GM18858 (cell line): ENCODE measurements around the gene MRPL49.
"Not testable (repeated sequence)": the region's sequence is repeated elsewhere in the genome, so short reads cannot be mapped to it uniquely, and the experiment has no call there.

Experiments used
- ATAC-seq: cut with Tn5 transposase; IDR thresholded peaks from one replicate; pipeline ENCODE4 v1.9.1; 2021; ENCODE audit not compliant: unreplicated experiment

The MRPL49 gene

GRCh38 chr11:65132238-65132987 lies 10.3 kb downstream of the MRPL49 start:
- no peak for ATAC-seq

- ATAC-seq: no peak
Observed at GRCh38 chr11:65132988-65133700, 11.0 kb downstream of the MRPL49 start.

DNA sequence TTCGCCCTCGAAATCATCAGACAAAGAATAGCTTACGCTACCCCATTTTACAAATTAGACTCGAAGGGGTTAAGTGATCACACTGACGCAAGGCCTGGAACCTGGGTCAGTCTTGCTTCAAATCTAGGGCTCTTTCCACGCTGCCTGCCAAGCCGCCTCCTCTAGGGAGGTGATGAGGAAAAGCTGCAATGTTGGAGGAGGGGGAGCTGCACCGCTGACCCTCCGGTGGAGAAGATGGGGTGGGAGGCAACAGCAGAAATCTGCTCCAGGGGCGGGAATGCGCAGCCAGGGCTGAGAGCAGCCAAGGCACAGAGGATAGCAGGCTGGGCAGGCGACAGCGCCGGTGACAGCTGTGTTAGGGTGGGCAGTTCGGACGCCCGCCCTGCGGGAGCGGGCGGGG lies 11.6 kb downstream of the MRPL49 start:
- no peak for ATAC-seq

DNA sequence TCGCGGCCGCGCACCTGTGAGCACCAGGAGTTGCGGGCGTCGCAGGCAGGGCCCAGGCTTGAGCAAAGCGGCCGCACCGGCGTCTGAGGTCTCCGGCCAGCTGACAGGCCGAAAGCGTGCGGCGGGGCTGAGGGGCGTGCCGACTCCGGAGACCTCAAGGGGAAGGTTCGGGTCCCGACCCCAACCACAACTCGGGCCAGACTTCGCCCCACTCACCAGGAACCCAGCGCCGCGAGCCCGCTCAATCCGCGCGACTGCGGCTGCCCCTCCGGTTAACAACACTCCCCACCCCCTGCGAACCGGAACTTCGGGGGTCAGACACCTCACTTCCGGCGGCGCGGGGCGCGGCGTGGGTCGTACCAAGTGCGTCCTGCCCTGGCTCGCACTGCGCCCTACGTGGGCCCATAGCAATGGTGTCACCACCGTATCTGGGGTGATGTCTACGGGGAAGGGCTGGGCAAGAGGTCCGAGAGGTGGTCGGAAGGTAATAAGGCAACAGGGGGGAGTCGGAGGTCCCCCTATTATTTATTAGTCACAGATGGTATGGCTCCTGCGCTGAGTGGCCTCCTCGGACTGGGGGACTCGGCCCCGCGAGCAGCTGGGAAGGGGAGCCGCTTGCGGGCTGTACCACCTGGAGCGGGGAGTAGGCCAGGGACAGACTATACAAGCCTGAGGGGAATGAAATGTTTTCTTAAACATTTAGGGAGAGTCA lies 12.3 kb downstream of the MRPL49 start, which contains the start of gene SYVN1:
TSS of gene SYVN1 (minus strand) at position 280 of the 712 bp plus-strand sequence. CDS start 918 bp downstream, outside the sequence.
- ATAC-seq: peak; percentile 28

GRCh38 chr11:65134952-65135632 lies 13.0 kb downstream of the MRPL49 start:
- ATAC-seq: peak; percentile 64

GRCh38 chr11:65135633-65136145 lies 13.6 kb downstream of the MRPL49 start:
- no peak for ATAC-seq

GRCh38 chr11:65136515-65137096 lies 14.5 kb downstream of the MRPL49 start:
- no peak for ATAC-seq

- no peak for ATAC-seq
Observed at GRCh38 chr11:65141896-65142494, 19.9 kb downstream of the MRPL49 start.

DNA sequence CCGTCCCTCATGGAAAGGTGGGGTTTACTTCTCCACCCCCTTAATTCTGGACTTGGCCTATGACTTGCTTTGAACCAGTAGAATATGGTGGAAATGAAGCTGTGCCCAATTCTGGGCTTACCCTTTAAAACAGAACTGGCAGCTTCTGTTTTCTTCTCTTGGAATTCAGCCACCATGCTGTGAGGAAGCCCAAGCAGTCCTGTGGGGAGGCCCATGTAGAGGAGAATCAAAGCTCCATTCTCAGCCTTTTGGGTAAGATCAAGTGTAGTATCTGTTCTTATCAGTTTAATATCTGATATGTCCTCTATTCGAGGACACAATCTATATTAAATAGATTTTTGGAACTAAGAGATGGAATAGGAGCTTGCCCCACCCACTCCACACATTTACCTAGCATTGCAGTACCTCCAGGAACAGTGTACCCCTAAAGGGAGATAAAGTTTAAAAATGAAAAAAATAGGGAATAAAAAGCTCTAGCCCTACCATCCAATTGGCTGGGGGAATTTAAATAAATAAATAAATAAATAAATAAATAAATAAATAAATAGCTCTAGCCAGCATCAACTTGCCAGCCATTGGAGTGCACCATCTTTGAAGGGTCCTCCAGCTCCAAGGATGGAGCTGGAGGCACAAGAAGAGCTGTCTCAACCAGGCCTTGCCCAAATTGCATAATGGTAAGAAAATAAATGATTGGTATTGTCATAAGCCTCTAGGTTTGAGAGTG lies 25.4 kb downstream of the MRPL49 start:
- ATAC-seq: no peak

DNA sequence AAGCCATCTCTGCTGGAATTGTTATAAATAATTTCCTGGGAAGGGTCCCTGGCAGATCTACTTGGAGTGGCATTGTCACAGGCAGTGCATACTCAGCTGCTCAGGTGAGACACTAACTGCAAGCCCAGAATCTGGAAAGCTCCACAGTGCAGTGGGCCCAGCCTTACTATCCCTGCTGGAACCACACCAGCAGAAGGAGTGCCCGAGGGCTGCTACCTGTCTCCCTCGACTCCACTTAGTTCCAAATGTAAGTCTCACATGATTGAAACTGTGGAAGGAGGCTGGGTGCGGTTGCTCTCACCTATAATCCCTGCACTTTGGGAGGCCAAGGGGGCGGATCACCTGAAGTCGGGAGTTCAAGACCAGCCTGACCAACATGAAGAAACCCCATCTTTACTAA lies 26.5 kb downstream of the MRPL49 start:
- no peak for ATAC-seq

DNA sequence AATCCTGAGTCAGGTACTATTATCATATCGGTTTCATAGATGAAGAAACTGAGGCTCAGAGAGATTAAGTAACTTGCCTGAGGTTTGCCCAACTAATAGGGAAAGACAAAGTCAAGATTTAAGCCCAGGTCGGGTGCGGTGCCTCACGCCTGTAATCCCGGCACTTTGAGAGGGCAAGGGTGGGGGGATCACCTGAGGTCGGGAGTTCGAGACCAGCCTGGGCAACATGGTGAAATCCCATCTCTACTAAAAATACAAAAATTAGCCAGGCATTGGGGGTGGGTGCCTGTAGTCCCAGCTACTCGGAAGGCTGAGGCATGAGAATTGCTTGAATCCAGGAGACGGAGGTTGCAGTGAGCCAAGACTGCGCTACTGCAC lies 28.0 kb downstream of the MRPL49 start:
- ATAC-seq: not testable (repeated sequence)

DNA sequence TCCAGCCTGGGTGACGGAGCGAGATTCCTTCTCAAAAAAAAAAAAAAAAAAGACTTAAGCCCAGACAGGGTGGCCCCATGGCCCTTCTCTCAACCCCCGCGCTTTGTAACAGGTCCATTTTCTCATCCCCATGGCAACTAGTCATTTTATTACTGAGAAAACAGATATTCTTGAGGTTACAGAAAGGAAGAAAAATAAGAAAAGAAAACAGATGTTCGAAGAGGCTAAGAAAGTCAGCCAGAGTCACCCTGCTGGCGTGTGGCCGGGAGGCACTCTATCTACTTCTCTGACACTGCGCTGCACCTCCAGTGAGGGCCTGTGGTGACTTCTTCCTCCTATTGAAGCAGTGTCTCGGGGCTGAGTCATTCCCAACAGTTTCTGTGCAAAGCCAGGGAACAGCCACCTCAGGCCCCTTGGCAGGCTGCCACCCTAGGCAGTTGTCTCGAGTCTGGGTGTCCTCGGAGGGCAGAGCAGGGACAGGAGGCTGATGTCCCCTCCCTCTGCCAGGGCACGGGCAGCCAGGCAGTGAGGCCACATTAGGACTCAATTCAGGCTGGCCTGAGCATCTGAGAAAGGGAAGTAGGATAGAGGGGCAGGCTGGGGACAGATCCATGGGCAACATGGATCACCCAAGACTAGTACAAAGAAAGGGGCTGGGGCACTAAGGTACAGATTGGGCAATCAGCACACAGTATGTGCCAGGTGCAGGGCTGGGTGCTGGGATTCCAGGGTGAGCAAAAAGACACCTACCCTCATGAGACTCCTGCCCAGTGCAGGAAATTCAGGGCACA lies 28.6 kb downstream of the MRPL49 start:
- ATAC-seq: no peak

- no peak for ATAC-seq
Observed at GRCh38 chr11:65151331-65151899, 29.3 kb downstream of the MRPL49 start.

DNA sequence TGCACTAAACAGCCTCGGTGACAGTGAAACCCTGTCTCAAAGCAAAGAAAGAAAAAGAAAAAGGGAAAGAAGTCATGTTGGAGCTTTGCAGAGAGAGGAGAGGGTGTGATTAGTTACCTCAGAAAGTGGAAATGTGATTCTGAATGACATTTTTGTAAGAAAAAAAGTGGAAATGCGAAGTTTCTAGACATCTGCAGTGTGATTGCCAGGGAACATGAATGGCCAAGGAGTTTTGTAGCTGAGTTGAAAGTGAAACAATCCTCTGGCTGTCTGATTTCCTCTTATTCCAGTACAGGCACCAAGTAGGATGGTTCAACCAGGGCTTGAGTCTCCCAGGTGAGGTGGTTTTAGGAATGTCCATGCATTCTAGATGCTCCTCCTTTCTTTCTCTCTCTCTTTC lies 30.0 kb downstream of the MRPL49 start:
- no peak for ATAC-seq

- ATAC-seq: no peak
Observed at GRCh38 chr11:65156256-65156655, 34.1 kb downstream of the MRPL49 start.

DNA sequence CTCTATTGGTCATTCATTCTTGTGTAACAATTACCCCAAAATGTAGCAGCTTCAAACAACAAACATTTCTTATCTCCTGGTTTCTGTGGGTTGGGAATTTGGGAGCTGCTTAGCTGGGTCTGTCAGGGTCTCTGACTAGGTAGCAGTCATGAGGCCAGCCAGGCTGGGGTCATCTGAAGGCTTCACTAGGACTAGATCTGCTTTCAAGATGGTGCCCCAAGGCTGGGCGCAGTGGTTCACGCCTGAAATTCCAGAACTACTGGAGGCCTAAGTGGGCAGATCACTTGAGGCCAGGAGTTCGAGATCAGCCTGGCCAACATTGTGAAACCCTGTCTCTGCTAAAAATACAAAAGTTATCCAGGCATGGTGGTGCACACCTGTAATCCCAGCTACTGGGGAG lies 34.8 kb downstream of the MRPL49 start:
- ATAC-seq: no peak

- ATAC-seq: no peak
Observed at GRCh38 chr11:65157336-65157735, 35.2 kb downstream of the MRPL49 start.

DNA sequence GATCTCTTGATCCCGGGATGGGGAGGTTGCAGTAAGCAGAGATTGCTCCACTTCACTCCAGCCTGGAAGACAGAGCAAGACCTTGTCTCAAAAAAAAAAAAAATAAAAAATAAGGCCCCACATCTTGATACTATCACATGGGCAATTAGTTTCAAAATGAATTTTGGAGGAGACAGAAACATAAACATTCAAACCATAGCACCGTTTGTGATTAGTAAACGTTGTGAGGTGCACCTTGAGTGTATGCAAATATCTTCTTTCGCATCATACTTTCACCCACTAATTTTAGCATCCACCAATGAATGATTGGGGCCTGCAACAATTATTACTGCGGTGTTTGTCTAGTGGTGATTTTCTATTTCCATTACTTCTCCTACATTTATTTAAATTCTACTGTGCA lies 36.9 kb downstream of the MRPL49 start:
- no peak for ATAC-seq
